HepG2 (cell line): ENCODE data around the gene PLCB1. TPM values are rescaled to one million over a fixed set of nuclear protein-coding genes. Genes with fewer than 3 reads are reported as not detected.

Source experiments
- ESRRA ChIP-seq: sonication (generic); formaldehyde crosslinking; IDR thresholded peaks from 2 replicates; pipeline ENCODE4 v1.5.1; 2020; ENCODE audit warnings: mild to moderate bottlenecking, low read depth, missing genetic modification reagents
- GATA4 ChIP-seq: sonication (generic); IDR thresholded peaks from 2 replicates; pipeline ENCODE4 v1.6.1; 2016; ENCODE audit warnings: antibody characterized with exemption, low read depth, borderline replicate concordance
- IKZF1 ChIP-seq: fragments of 450-650 bp; IDR thresholded peaks from 2 replicates; pipeline ENCODE4 v1.7.1; 2016
- MAX ChIP-seq: IDR thresholded peaks from 2 replicates; pipeline ENCODE4 v1.6.1; 2012; ENCODE audit warnings: inconsistent platforms
- MAZ ChIP-seq, 2 experiments: sonication (generic) in 1 of 2; formaldehyde crosslinking in 1 of 2; IDR thresholded peaks; 2 replicates each; pipeline versions ENCODE4 v1.5.0 to v1.6.1; 2012 to 2020; ENCODE audit warnings: low read depth in 2 of 2, mild to moderate bottlenecking in 2 of 2, borderline replicate concordance in 1 of 2, improper control_type of control experiment in 1 of 2, low read length in 1 of 2, missing genetic modification reagents in 1 of 2, moderate library complexity in 1 of 2
- MYPOP ChIP-seq: sonication (generic); formaldehyde crosslinking; IDR thresholded peaks from 2 replicates; pipeline ENCODE4 v1.8.1; 2023; ENCODE audit warnings: mild to moderate bottlenecking, moderate library complexity, missing genetic modification reagents
- NCOA2 ChIP-seq: sonication (generic); formaldehyde crosslinking; IDR thresholded peaks from 2 replicates; pipeline ENCODE4 v1.8.0; 2022; ENCODE audit warnings: inconsistent platforms
- NRL ChIP-seq: sonication (generic); formaldehyde crosslinking; IDR thresholded peaks from 2 replicates; pipeline ENCODE4 v1.5.0; 2020; ENCODE audit warnings: missing genetic modification reagents, mild to moderate bottlenecking, moderate library complexity, borderline replicate concordance
- SSRP1 ChIP-seq: IDR thresholded peaks from 2 replicates; pipeline ENCODE4 v1.6.1; 2016; ENCODE audit warnings: control low read depth
- ZFP41 ChIP-seq: sonication (generic); formaldehyde crosslinking; IDR thresholded peaks from 2 replicates; pipeline ENCODE4 v1.4.0; 2020; ENCODE audit warnings: mild to moderate bottlenecking, missing genetic modification reagents, borderline replicate concordance
- ZFY ChIP-seq: sonication (generic); formaldehyde crosslinking; IDR thresholded peaks from 2 replicates; pipeline ENCODE4 v1.4.0; 2020; ENCODE audit warnings: missing genetic modification reagents
- ZNF557 ChIP-seq: sonication (generic); formaldehyde crosslinking; IDR thresholded peaks from 2 replicates; pipeline ENCODE4 v1.4.0; 2020; ENCODE audit warnings: missing genetic modification reagents
- polyA plus RNA-seq, 8 experiments: library from polyadenylated mRNA; depleted of rRNA in 3 of 8; stranded (reverse) in 7 of 8; unstranded in 1 of 8; fragments of >200 nt; fragmentation: Illumina TruSeq in 4 of 8; extraction: Trizol in 4 of 8; gene quantifications; 2 replicates each; pipeline versions ENCODE4 v1.2.1 to v1.2.3, GENCODE V29; 2011 to 2016; ENCODE audit warnings: low read depth in 4 of 8, missing spikeins in 1 of 8, mixed read lengths in 1 of 8; ENCODE audit not compliant: insufficient read depth in 1 of 8
- total RNA-seq, 5 experiments: library from RNA; depleted of rRNA; stranded (reverse); fragments of >200 nt; fragmentation: Illumina TruSeq; extraction: Trizol; gene quantifications; 2 replicates each; pipeline ENCODE4 v1.2.3, GENCODE V29; 2016; ENCODE audit warnings: low read depth in 1 of 5
- TF ChIP-seq, protein P1 (sequence below), 2 experiments: IDR thresholded peaks; 2 replicates each; pipeline ENCODE4 v1.6.1; 2011 to 2012; ENCODE audit warnings: low read length in 2 of 2, borderline replicate concordance in 1 of 2, low read depth in 1 of 2, mild to moderate bottlenecking in 1 of 2, moderate library complexity in 1 of 2
- TF ChIP-seq, protein P2 (sequence below): IDR thresholded peaks from 2 replicates; pipeline ENCODE4 v1.6.1; 2016

PLCB1 gene
- total and polyA plus RNA-seq, 2 of the 13 experiments (the other 11 are each of a cell fraction or from before 2014, with no cell fraction given) = 42.4 to 55.9 TPM

DNA sequence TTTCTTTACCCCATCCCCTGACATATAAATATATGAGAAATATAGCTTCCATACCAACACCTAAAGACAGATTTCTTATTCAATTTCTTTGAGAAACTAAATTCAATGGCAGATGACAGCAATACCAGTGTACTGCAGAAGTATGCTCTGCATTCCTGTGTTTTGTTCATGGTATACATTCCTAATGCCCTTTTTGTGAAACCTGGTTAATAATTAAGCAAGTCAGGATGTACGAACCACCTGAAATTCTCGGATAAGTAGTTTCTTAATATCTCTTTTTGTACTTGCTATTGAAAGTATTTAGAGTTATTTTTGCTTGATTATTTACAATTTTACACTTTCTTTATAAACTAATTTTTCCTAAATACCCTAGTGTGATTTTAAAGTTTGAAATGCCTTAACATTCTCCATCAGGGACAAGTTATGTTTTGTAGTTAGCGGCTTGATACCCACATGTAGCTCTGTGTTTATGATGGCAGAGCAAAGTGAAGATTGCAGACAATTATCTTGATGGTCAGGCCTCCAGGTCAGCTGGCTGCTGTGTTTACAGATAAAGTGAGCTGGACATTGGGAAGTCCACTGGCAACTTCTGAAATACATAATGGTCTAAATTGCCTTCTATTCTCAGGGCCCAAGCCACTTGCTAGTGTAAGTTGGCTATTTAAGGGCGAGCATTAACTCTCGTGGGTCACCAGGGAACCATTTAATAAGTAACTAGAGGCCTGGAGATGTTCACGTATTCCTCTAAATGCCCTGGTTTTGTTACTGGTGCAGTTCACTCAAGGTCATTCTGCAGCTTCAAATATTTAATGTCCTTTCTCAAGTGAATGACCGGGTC lies 58.2 kb downstream of the PLCB1 start (continued):
- TF ChIP-seq, protein P1, sequence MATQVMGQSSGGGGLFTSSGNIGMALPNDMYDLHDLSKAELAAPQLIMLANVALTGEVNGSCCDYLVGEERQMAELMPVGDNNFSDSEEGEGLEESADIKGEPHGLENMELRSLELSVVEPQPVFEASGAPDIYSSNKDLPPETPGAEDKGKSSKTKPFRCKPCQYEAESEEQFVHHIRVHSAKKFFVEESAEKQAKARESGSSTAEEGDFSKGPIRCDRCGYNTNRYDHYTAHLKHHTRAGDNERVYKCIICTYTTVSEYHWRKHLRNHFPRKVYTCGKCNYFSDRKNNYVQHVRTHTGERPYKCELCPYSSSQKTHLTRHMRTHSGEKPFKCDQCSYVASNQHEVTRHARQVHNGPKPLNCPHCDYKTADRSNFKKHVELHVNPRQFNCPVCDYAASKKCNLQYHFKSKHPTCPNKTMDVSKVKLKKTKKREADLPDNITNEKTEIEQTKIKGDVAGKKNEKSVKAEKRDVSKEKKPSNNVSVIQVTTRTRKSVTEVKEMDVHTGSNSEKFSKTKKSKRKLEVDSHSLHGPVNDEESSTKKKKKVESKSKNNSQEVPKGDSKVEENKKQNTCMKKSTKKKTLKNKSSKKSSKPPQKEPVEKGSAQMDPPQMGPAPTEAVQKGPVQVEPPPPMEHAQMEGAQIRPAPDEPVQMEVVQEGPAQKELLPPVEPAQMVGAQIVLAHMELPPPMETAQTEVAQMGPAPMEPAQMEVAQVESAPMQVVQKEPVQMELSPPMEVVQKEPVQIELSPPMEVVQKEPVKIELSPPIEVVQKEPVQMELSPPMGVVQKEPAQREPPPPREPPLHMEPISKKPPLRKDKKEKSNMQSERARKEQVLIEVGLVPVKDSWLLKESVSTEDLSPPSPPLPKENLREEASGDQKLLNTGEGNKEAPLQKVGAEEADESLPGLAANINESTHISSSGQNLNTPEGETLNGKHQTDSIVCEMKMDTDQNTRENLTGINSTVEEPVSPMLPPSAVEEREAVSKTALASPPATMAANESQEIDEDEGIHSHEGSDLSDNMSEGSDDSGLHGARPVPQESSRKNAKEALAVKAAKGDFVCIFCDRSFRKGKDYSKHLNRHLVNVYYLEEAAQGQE (IDR thresholded peaks at IDR 0.05; ENCODE audit: borderline replicate concordance in 1 of 2, low read depth in 1 of 2, low read length in 2 of 2) = peak in 1 of 2 experiments; percentile 38; a peak in 1 of 4 replicates
- no peak for TF ChIP-seq IKZF1
- peak; percentile 73; the same call in 1 of the 2 replicates for TF ChIP-seq MYPOP (CRISPR knock-in tag)
- no peak for TF ChIP-seq NRL (CRISPR knock-in tag)
- peak; percentile 69 for TF ChIP-seq ESRRA
- TF ChIP-seq SSRP1 = 0 out of 2 replicates have a peak, but pooled peaks have one; percentile 8
- TF ChIP-seq ZFP41 (CRISPR knock-in tag) = no peak
- TF ChIP-seq MAZ (IDR thresholded peaks at IDR 0.05; ENCODE audit: borderline replicate concordance, low read depth, low read length) = no peak
- no peak for TF ChIP-seq MAZ (CRISPR knock-in tag; IDR thresholded peaks at IDR 0.05; ENCODE audit: low read depth)
- TF ChIP-seq NCOA2 (CRISPR knock-in tag) = peak; percentile 59
- peak; percentile 86; the same call in 1 of the 2 replicates for TF ChIP-seq GATA4
- peak; percentile 63 for TF ChIP-seq ZFY (CRISPR knock-in tag)
- TF ChIP-seq, protein P2, sequence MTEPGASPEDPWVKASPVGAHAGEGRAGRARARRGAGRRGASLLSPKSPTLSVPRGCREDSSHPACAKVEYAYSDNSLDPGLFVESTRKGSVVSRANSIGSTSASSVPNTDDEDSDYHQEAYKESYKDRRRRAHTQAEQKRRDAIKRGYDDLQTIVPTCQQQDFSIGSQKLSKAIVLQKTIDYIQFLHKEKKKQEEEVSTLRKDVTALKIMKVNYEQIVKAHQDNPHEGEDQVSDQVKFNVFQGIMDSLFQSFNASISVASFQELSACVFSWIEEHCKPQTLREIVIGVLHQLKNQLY = 0 out of 2 replicates have a peak, but pooled peaks have one; percentile 29
- TF ChIP-seq MAX = peak; percentile 53
- 0 out of 2 replicates have a peak, but pooled peaks have one; percentile 28 for TF ChIP-seq ZNF557 (CRISPR knock-in tag)
